Type B pancreatic cell (in vitro differentiated cells): Measurements from ENCODE around the gene SFTPD. TPM values are rescaled to one million over a fixed set of nuclear protein-coding genes. Genes with fewer than 3 reads are reported as not detected.
"Not testable (repeated sequence)": the region's sequence is repeated elsewhere in the genome, so short reads cannot be mapped to it uniquely, and the experiment has no call there.

Experiments used
- DNase-seq: peaks from one replicate; pipeline ENCODE4 v3.0.0; 2021; ENCODE audit warnings: mixed read lengths; ENCODE audit not compliant: unreplicated experiment; ENCODE audit errors: extremely low spot score
- H3K27ac Mint-ChIP-seq: 2 replicates; pipeline ENCODE4 v1.8.0; 2021; ENCODE audit warnings: mild to moderate bottlenecking, mixed read lengths
- H3K27me3 Mint-ChIP-seq: 2 replicates; pipeline ENCODE4 v1.8.0; 2021; ENCODE audit warnings: mixed read lengths
- H3K36me3 Mint-ChIP-seq: 2 replicates; pipeline ENCODE4 v1.8.0; 2021; ENCODE audit warnings: mixed read lengths
- H3K4me1 Mint-ChIP-seq: one replicate; pipeline ENCODE4 v1.8.0; 2021; ENCODE audit warnings: mixed read lengths; ENCODE audit not compliant: unreplicated experiment
- H3K4me3 Mint-ChIP-seq: 2 replicates; pipeline ENCODE4 v1.8.0; 2021; ENCODE audit warnings: mild to moderate bottlenecking, mixed read lengths
- H3K9me3 Mint-ChIP-seq: 2 replicates; pipeline ENCODE4 v1.8.0; 2021; ENCODE audit warnings: mixed read lengths
- total RNA-seq: library from RNA; stranded (reverse); gene quantifications from 2 replicates; pipeline ENCODE4 v1.2.1, GENCODE V29; 2021; ENCODE audit warnings: low replicate concordance
- TF ChIP-seq, protein P1 (sequence below): fragments of 200-600 bp; sonication (generic); conservative IDR thresholded peaks from 2 replicates; pipeline ENCODE4 v1.5.0; 2021; ENCODE audit warnings: antibody characterized with exemption, mild to moderate bottlenecking

SFTPD gene
- total RNA-seq, 1 donor from 2014 or later: 0.24 TPM

DNA sequence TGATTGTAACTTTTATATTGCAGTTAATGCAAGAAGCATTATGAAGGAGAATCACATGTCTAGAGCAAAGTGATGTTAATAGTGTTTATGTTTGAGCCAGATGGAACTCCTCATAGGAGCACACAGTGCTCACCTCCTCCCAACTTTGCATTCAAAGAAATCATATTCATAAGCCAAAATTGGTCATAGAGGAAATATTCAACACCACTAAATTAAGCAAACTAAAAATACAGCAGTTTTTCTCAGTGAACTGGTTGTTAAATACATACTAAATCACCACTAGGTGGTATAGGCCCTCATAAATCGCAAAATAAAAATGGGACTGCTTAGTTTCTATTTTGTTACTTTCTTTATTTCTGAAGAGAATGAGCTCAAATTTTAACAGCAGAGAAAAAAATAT is 34.4 kb downstream of the SFTPD start:
- not testable (repeated sequence) for H3K4me1 Mint-ChIP-seq, H3K4me3 Mint-ChIP-seq, H3K27ac Mint-ChIP-seq, H3K27me3 Mint-ChIP-seq, DNase-seq, H3K9me3 Mint-ChIP-seq, H3K36me3 Mint-ChIP-seq
- TF ChIP-seq, protein P1, sequence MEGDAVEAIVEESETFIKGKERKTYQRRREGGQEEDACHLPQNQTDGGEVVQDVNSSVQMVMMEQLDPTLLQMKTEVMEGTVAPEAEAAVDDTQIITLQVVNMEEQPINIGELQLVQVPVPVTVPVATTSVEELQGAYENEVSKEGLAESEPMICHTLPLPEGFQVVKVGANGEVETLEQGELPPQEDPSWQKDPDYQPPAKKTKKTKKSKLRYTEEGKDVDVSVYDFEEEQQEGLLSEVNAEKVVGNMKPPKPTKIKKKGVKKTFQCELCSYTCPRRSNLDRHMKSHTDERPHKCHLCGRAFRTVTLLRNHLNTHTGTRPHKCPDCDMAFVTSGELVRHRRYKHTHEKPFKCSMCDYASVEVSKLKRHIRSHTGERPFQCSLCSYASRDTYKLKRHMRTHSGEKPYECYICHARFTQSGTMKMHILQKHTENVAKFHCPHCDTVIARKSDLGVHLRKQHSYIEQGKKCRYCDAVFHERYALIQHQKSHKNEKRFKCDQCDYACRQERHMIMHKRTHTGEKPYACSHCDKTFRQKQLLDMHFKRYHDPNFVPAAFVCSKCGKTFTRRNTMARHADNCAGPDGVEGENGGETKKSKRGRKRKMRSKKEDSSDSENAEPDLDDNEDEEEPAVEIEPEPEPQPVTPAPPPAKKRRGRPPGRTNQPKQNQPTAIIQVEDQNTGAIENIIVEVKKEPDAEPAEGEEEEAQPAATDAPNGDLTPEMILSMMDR: peak; percentile 64

DNA sequence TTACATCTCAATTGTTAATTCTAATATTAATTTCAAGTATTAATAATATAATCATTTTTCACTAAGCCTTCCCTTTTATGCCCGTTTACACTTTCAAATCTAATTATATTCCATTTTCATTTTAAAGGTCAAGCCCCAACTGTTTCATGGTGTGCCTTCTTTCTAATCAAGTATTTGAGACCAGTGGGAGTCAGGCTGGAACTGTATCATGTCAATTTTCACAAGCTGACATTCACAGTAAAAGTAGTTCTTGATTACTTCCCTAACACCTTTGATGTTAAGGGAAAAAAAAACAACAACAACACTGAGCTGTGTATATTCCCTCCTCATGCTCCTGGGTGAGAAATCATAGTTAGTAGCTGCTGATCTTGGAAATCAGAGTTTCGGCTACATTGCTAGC is 38.1 kb downstream of the SFTPD start:
- Mint-ChIP-seq H3K27me3 (peaks cover 26% of the 10 kb centered on the region), H3K27ac (no peak overlapping the region), H3K4me3 (no peak overlapping the region), H3K36me3 (no peaks in the 10 kb centered on the region), H3K4me1 (no peaks in the 10 kb centered on the region), H3K9me3 (no peaks in the 10 kb centered on the region)
- TF ChIP-seq, protein P1: no peak
- DNase-seq: no peak

DNA sequence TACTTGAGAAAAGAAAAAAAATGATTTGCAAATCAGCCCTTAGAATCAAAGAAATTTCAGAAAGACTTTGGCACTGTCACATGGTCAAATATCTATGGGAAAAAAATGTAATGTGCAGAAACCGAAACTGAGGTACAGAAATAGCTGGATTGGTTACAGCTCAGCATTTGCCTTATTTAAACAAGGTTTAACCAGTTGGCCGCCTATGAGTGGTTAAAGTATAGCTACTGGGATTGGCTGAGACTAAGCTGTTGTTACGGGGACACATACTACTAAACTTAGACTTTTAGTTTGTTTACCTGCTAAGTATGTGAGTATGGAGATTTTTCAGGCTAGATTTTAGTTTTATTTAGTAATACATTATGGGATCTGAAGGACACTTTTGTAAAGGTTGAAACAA is 38.6 kb downstream of the SFTPD start:
- Mint-ChIP-seq H3K27ac (no peak overlapping the region), H3K27me3 (peaks cover 28% of the 10 kb centered on the region), H3K36me3 (no peaks in the 10 kb centered on the region), H3K4me1 (peaks cover 4% of the 10 kb centered on the region), H3K4me3 (no peak overlapping the region), H3K9me3 (no peaks in the 10 kb centered on the region)
- DNase-seq: no peak
- TF ChIP-seq, protein P1: no peak

DNA sequence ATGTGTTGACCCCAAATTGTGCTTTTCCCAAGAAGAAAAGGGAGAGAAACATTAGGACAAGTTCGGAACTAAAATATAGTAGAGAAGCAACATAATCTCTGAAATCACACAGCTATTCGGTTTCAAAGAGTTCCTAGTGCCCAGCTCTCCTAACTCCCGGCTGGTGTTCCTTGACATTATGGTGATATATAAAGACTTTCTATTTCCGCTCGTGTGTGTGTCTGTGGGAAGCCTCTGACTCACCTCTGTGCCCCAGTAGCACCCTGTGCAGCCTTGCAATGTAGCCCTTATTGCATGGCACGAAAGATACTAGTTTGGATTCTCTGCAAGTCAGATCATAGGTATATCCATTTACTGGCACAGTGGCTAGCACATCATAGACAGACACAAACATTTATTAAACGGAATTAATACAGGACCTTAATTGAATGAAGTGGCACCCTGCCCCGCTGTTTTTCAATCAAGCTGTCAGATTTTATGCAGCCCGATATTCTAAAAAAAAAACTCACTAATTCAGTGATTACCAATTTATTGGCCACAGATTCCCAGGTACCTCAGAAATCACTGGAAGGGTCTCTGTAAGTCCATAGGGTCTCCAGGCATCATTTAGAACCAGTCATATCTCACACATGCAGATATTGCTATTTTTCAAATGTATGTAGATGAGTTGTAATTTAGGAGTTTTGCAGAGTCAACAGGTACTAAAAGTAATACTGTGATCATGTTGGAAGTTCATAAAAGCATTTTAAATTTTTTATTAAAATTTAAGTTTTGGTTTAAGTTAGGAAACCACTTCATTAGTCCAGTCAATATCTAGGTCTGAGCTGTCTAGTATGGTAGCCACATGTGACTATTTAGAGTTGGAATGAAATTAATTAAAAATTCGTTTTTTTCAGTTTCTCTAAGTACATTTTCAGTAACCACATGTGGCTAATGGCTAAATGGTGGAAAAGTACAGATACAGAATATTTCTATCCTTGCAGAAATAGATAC is 43.3 kb downstream of the SFTPD start:
- H3K9me3 Mint-ChIP-seq: no peaks in the 10 kb centered on the region
- no peak for DNase-seq
- TF ChIP-seq, protein P1: no peak

DNA sequence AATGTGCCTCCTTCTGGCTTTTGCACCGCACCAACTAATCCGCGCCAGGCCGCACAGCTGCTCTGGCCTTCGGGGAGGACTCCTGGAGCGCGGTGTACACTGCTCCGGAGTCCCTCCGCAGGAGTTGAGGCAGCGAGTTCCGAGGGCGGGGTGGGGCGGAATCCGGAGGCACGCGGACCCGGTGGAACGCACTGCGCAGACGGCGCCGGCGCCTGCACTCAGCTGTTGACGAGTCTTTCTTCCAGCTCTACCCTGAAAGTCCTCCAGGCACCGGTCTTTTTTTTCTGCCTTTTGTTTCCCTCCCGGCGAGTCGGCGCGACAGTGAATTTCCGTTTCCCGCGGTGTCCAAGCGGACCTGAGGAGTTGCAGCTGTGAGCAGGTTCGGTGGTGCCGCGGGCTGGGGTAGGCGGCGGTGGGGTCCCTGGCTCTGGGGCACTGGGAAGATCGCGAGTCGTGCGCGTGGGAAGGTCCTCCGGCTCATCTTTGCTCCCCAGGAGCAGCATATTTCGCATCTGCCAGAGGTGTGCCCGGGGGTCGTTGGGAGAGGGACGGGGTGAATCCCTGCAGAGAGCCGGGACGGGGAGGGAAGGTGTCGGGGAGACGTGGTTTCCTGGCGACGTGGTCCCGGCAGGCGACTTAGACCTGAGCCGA is 44.1 kb downstream of the SFTPD start:
- Mint-ChIP-seq H3K4me3 (peak overlapping the region; percentile 95), H3K9me3 (no peaks in the 10 kb centered on the region), H3K27me3 (peaks cover 57% of the 10 kb centered on the region), H3K36me3 (no peaks in the 10 kb centered on the region), H3K27ac (peak overlapping the region; percentile 68), H3K4me1 (peaks cover 5% of the 10 kb centered on the region)
- TF ChIP-seq, protein P1: no peak
- no peak for DNase-seq

More for the DNA sequence above, 43.3 kb downstream of the SFTPD start:
- Mint-ChIP-seq H3K36me3 (no peaks in the 10 kb centered on the region), H3K27ac (peak overlapping the region; percentile 68), H3K4me3 (peak overlapping the region; percentile 95), H3K27me3 (peaks cover 55% of the 10 kb centered on the region), H3K4me1 (peaks cover 5% of the 10 kb centered on the region)

DNA sequence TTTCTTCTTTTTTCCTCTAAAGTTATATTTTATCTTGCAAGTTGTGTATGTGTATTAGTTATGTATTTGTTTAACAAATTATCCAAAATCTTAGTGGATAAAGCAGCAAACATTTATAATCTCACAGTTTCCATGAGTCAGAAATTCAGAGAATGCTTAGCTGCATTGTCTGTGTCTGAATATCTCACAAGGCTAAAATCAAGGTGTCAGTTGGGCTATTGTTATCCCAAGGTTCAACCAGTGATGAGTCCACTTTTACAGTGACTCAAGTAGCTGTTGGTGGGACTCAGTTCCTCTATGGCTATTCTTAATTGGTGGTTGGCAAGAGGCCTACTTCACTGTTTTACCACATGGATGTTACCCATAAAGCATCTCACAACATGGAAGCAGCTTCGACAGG is 47.3 kb downstream of the SFTPD start:
- H3K27me3 Mint-ChIP-seq: peaks cover 56% of the 10 kb centered on the region

More for the DNA sequence above, 47.3 kb downstream of the SFTPD start:
- H3K27ac Mint-ChIP-seq, DNase-seq, H3K36me3 Mint-ChIP-seq, H3K4me1 Mint-ChIP-seq, H3K9me3 Mint-ChIP-seq, H3K4me3 Mint-ChIP-seq: not testable (repeated sequence)
